Thyroid gland (tissue), 4 donors: ENCODE measurements around the gene DOHH.

Experiments used
- POLR2A ChIP-seq, 2 donors: fragments of 450-650 bp; IDR thresholded peaks; one replicate each; pipeline ENCODE4 v1.6.1; 2017; ENCODE audit warnings: antibody characterized with exemption in 2 of 2, mild to moderate bottlenecking in 2 of 2, moderate library complexity in 1 of 2
- TF ChIP-seq, protein P1 (sequence below), 6 experiments: fragments of 200-600 bp in 3 of 6; fragments of 450-650 bp in 3 of 6; sonication (generic) in 3 of 6; IDR thresholded peaks; one replicate each; pipeline ENCODE4 v1.5.1; 2016 to 2019; ENCODE audit warnings: antibody characterized with exemption in 6 of 6, mild to moderate bottlenecking in 2 of 6, inconsistent platforms in 1 of 6, moderate library complexity in 1 of 6

DNA sequence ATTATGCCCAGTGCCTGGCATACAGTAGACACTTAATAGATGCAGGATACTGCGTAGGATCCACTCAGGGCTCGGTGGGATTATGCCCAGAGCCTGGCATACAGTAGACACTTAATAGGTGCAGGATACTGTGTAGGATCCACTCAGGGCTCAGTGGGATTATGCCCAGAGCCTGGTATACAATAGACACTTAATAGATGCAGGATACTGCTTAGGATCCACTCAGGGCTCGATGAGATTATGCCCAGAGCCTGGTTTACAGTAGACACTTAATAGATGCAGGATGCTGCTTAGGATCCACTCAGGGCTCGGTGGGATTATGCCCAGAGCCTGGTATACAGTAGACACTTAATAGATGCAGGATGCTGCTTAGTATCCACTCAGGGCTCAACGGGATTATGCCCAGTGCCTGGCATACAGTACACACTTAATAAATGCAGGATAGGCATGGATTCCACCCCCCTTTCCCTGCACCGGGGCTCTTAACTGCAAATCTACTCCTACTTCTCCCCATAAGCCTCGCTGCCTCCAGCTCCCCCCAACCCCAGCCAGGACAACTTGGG, 45.0 kb downstream of the DOHH start:
- TF ChIP-seq, protein P1, sequence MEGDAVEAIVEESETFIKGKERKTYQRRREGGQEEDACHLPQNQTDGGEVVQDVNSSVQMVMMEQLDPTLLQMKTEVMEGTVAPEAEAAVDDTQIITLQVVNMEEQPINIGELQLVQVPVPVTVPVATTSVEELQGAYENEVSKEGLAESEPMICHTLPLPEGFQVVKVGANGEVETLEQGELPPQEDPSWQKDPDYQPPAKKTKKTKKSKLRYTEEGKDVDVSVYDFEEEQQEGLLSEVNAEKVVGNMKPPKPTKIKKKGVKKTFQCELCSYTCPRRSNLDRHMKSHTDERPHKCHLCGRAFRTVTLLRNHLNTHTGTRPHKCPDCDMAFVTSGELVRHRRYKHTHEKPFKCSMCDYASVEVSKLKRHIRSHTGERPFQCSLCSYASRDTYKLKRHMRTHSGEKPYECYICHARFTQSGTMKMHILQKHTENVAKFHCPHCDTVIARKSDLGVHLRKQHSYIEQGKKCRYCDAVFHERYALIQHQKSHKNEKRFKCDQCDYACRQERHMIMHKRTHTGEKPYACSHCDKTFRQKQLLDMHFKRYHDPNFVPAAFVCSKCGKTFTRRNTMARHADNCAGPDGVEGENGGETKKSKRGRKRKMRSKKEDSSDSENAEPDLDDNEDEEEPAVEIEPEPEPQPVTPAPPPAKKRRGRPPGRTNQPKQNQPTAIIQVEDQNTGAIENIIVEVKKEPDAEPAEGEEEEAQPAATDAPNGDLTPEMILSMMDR (IDR thresholded peaks at IDR 0.05), result no peak
- TF ChIP-seq POLR2A (IDR thresholded peaks at IDR 0.05), result no peak
